CD4-positive, CD25-positive, alpha-beta regulatory T cell (primary cell): Measurements from ENCODE around the gene SMIM5. TPM values are rescaled to one million over a fixed set of nuclear protein-coding genes. Genes with fewer than 3 reads are reported as not detected.
"Not testable (repeated sequence)": the region's sequence is repeated elsewhere in the genome, so short reads cannot be mapped to it uniquely, and the experiment has no call there.

Experiments
- ATAC-seq, 2 donors: fragments of 150-1000 bp; cut with Tn5 transposase; one replicate each; pipeline ENCODE4 v1.10.0; 2021; ENCODE audit warnings: low read depth in 2 of 2, moderate number of reproducible peaks in 2 of 2, moderate library complexity in 1 of 2
- DNase-seq, 3 donors: peaks; one replicate each; pipeline versions ENCODE4 v3.0.0 to v3.0.0-alpha.2; 2012 to 2022; ENCODE audit warnings: mixed read lengths in 1 of 3
- H3K27ac ChIP-seq: one replicate; pipeline ENCODE4 v1.7.0; 2013; ENCODE audit warnings: mild to moderate bottlenecking, low read length; ENCODE audit not compliant: insufficient read depth, poor library complexity, severe bottlenecking
- H3K27me3 ChIP-seq: one replicate; pipeline ENCODE4 v1.7.0; 2013; ENCODE audit warnings: low read length; ENCODE audit not compliant: control insufficient read depth, insufficient read depth
- H3K36me3 ChIP-seq: one replicate; pipeline ENCODE4 v1.7.0; 2013; ENCODE audit warnings: mild to moderate bottlenecking, low read length, moderate library complexity; ENCODE audit not compliant: control insufficient read depth, insufficient read depth
- H3K4me1 ChIP-seq: 2 replicates; pipeline ENCODE4 v1.7.0; 2013; ENCODE audit warnings: mild to moderate bottlenecking, low read length; ENCODE audit not compliant: insufficient read depth, control insufficient read depth, poor library complexity, severe bottlenecking
- H3K4me3 ChIP-seq: one replicate; pipeline ENCODE4 v1.7.0; 2013; ENCODE audit warnings: low read depth, mild to moderate bottlenecking, low read length, moderate library complexity
- H3K9me3 ChIP-seq, 2 experiments: 1 replicate in 1 of 2; 2 replicates in 1 of 2; pipeline ENCODE4 v1.7.0; 2013; ENCODE audit warnings: low read length in 2 of 2, mild to moderate bottlenecking in 1 of 2, moderate library complexity in 1 of 2; ENCODE audit not compliant: control insufficient read depth in 2 of 2
- H3K27ac Mint-ChIP-seq, 3 donors: one replicate each; pipeline ENCODE4 v1.8.0; 2020 to 2022; ENCODE audit warnings: mild to moderate bottlenecking in 3 of 3, mixed read lengths in 3 of 3, moderate library complexity in 2 of 3
- H3K27me3 Mint-ChIP-seq: one replicate; pipeline ENCODE4 v1.8.0; 2022; ENCODE audit warnings: mild to moderate bottlenecking, mixed read lengths
- H3K36me3 Mint-ChIP-seq: one replicate; pipeline ENCODE4 v1.8.0; 2020; ENCODE audit warnings: mixed read lengths
- H3K4me1 Mint-ChIP-seq, 4 donors: one replicate each; pipeline ENCODE4 v1.8.0; 2020 to 2022; ENCODE audit warnings: mixed read lengths in 4 of 4, mild to moderate bottlenecking in 1 of 4
- H3K4me3 Mint-ChIP-seq, 4 donors: one replicate each; pipeline ENCODE4 v1.8.0; 2020 to 2022; ENCODE audit warnings: mild to moderate bottlenecking in 4 of 4, mixed read lengths in 4 of 4, moderate library complexity in 3 of 4
- H3K9me3 Mint-ChIP-seq, 7 donors: one replicate each; pipeline ENCODE4 v1.8.0; 2020 to 2022; ENCODE audit warnings: mixed read lengths in 7 of 7, mild to moderate bottlenecking in 3 of 7, moderate library complexity in 2 of 7
- polyA plus RNA-seq, 4 donors: library from polyadenylated mRNA; unstranded; fragments of 300-500 nt; fragmentation: Illumina TruSeq; gene quantifications; one replicate each; pipeline ENCODE4 v1.2.3, GENCODE V29; 2021
- total RNA-seq: library from RNA; stranded (reverse); gene quantifications from one replicate; pipeline ENCODE4 v1.2.3, GENCODE V29; 2022

The SMIM5 gene
- total and polyA plus RNA-seq, 5 donors from 2014 or later = 0.07 to 1.6 (median 0.10) TPM; not detected in 2

DNA sequence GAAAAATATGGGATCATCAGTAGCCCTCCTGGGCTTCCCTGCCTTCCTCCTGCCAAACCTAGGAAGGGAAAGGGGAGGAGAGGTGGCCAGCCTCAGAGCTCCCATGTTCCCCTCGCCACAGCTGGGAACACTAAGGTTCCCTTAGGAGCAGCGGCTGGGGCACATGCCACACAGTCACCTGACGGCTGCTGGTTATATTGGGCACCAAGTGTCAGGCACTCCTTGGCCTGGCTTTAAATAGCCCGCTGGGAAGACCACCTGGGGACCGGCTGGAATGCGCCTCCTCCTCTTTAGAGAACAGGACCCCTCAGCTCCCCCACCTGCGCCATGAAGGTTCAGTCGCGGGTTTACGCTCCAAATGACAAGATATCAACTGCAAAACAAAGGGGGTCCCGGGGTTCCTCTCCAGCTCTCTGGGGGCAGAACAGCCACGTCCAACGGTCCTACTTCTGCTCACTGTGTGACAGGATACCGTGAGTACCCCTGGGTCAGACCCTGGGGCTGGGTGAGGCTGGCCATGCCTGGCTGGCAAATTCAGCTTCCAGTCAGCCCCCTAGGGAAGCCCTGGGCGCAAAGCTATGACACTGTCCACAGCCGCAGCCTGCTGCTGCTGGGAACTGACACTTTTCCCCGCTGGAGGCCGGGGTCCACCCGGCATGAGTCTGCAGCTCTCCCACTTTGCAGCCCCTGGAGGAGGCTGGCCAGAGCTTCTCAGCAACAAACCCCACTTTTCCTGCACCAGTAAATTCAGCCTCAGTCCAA, 3.3 kb downstream of the SMIM5 start:
- peaks cover 0 to 5% (median 1%) of the 10 kb centered on the region in 4 donors for H3K4me1 Mint-ChIP-seq
- DNase-seq (no peak), ATAC-seq (no peak)
- no peak overlapping the region for H3K27ac ChIP-seq
- H3K4me1 ChIP-seq = peaks cover 10% of the 10 kb centered on the region
- no peaks in the 10 kb centered on the region for H3K36me3 Mint-ChIP-seq
- peak overlapping the region in 1 of 3 donors; percentile 83 for H3K27ac Mint-ChIP-seq
- no peaks in the 10 kb centered on the region for H3K9me3 Mint-ChIP-seq
- H3K9me3 ChIP-seq = no peaks in the 10 kb centered on the region
- no peak overlapping the region for H3K4me3 Mint-ChIP-seq
- H3K27me3 ChIP-seq = no peaks in the 10 kb centered on the region
- H3K36me3 ChIP-seq = no peaks in the 10 kb centered on the region
- no peak overlapping the region for H3K4me3 ChIP-seq
- H3K27me3 Mint-ChIP-seq = no peaks in the 10 kb centered on the region

DNA sequence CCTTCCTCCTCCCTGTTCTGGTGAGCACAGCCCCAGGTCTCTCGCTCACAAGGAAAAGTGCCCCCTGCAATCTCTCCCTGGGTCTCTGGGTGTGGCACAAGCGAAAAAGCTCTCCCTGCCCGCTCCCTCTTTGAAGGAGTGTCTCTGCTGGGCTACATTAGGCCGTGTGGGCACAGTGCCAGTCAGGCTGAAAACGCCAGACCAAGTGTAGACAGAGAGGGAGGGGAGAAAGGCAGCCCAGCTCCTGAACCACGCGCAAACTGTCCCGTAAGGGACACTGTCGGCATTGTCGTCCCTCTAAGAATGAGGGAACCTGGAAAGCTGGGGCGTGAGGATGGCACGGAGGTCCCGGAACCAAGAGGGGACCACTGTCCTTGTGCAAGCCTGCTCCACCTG, 3.9 kb downstream of the SMIM5 start:
- Mint-ChIP-seq H3K27ac (no peak overlapping the region), H3K4me1 (peaks cover 0 to 5% (median 1%) of the 10 kb centered on the region in 4 donors), H3K4me3 (no peak overlapping the region), H3K36me3 (peaks cover 4% of the 10 kb centered on the region), H3K27me3 (no peaks in the 10 kb centered on the region), H3K9me3 (no peaks in the 10 kb centered on the region)
- Histone ChIP-seq H3K9me3 (no peaks in the 10 kb centered on the region), H3K4me1 (peaks cover 10% of the 10 kb centered on the region), H3K27me3 (no peaks in the 10 kb centered on the region), H3K27ac (no peak overlapping the region), H3K4me3 (no peak overlapping the region), H3K36me3 (no peaks in the 10 kb centered on the region)
- no peak for ATAC-seq
- no peak for DNase-seq

DNA sequence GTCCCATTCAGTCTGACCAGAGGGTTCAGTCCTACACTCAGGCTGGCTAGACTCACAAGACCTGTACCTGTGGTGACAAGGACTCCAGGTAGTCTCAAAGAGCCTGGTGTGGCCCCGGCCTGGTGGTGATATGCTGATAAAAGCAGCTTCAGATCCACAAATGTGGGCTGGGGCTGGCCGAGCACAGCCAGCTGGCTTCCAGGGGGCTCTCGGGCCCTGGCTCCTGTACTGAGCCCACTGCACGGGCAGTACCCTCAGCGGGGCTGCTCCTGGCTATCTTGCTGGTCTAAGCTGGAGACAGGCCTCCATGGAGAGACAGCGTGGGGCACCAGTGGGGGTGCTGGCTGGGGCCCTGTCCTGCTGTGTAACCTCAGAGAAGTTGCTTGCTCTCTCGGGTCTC, 4.3 kb downstream of the SMIM5 start:
- Histone ChIP-seq H3K27ac (no peak overlapping the region), H3K9me3 (no peaks in the 10 kb centered on the region), H3K36me3 (no peaks in the 10 kb centered on the region), H3K4me3 (no peak overlapping the region), H3K27me3 (no peaks in the 10 kb centered on the region), H3K4me1 (peaks cover 10% of the 10 kb centered on the region)
- Mint-ChIP-seq H3K27ac (no peak overlapping the region), H3K27me3 (no peaks in the 10 kb centered on the region), H3K4me3 (no peak overlapping the region), H3K9me3 (no peaks in the 10 kb centered on the region), H3K4me1 (peaks cover 0 to 5% (median 1%) of the 10 kb centered on the region in 4 donors), H3K36me3 (peaks cover 4% of the 10 kb centered on the region)
- ATAC-seq (no peak), DNase-seq (no peak)

DNA sequence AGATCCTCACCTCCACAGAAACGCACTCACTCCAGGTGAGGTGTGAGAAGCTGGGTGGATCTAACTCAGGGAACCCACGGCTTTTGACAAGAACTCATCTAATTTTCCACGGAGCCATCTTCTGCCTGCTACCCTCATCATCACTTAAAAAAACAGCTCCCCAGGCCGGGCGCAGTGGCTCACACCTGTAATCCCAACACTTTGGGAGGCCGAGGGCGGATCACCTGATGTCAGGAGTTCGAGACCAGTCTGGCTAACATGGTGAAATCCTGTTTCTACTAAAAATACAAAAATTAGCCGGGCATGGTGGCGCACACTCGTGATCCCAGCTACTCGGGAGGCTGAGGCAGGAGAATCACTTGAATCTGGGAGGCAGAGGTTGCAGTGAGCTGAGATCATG, 4.8 kb downstream of the SMIM5 start:
- not testable (repeated sequence) for H3K36me3 Mint-ChIP-seq, H3K9me3 ChIP-seq, H3K27ac Mint-ChIP-seq, H3K4me3 ChIP-seq, H3K4me3 Mint-ChIP-seq, ATAC-seq, H3K4me1 Mint-ChIP-seq, H3K36me3 ChIP-seq, H3K9me3 Mint-ChIP-seq, H3K27ac ChIP-seq, H3K27me3 ChIP-seq, H3K4me1 ChIP-seq, DNase-seq, H3K27me3 Mint-ChIP-seq

DNA sequence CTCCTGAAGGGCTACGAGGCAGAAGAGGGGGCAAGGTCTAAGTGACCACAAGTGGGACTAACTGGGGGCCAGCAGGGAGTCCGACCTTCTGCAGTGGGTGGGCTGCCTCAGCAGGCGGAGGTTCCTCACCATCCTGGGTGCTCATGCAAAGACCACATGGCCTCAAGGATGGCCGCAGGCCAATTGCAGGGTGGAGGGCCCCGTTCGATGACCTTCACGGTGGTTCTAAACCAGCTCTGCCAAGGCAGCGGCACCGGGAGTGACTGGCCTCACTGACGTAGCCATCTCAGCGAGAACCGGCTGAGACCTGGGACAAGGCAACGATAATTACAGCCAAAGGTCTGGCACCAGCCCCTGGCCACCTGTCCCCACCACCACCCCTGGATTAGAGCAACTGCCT, 5.7 kb downstream of the SMIM5 start:
- H3K36me3 Mint-ChIP-seq = peaks cover 4% of the 10 kb centered on the region
- H3K27ac ChIP-seq = no peak overlapping the region
- H3K9me3 Mint-ChIP-seq = no peaks in the 10 kb centered on the region
- H3K27me3 ChIP-seq = no peaks in the 10 kb centered on the region
- DNase-seq = no peak
- peaks cover 0 to 1% (median under 1%) of the 10 kb centered on the region in 4 donors for H3K4me1 Mint-ChIP-seq
- no peak overlapping the region for H3K4me3 Mint-ChIP-seq
- no peak overlapping the region for H3K4me3 ChIP-seq
- no peaks in the 10 kb centered on the region for H3K4me1 ChIP-seq
- H3K27me3 Mint-ChIP-seq = no peaks in the 10 kb centered on the region
- no peaks in the 10 kb centered on the region for H3K9me3 ChIP-seq
- H3K36me3 ChIP-seq = no peaks in the 10 kb centered on the region
- ATAC-seq = no peak
- no peak overlapping the region for H3K27ac Mint-ChIP-seq

DNA sequence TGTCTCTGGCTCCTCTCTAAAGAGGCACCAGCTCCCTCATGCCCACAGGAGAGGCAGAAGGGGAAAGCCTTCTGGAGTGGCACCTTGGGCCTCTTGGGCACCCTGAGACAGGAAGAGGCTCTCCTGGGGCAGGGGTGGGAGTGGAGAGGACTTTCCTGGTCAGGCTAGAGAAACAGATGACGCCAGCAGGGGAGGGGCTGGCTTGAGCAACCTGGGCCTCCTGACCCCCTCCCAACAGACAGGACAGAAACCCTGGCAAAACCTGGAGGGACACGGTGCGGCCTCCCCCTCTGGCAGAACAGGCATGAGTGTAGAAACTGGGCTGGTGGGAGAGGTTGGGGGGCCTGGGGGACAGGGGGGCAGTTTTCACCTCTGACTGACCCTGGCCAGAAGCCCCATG, 6.1 kb downstream of the SMIM5 start:
- no peaks in the 10 kb centered on the region for H3K4me1 ChIP-seq
- H3K36me3 ChIP-seq = no peaks in the 10 kb centered on the region
- H3K9me3 ChIP-seq = no peaks in the 10 kb centered on the region
- no peak overlapping the region for H3K27ac Mint-ChIP-seq
- ATAC-seq (no peak), DNase-seq (no peak)
- H3K4me3 ChIP-seq = no peak overlapping the region
- H3K27me3 Mint-ChIP-seq = no peaks in the 10 kb centered on the region
- H3K36me3 Mint-ChIP-seq = peaks cover 4% of the 10 kb centered on the region
- no peaks in the 10 kb centered on the region for H3K27me3 ChIP-seq
- H3K4me1 Mint-ChIP-seq = no peaks in the 10 kb centered on the region
- no peak overlapping the region for H3K27ac ChIP-seq
- peaks cover 0 to 1% (median 0%) of the 10 kb centered on the region in 7 donors for H3K9me3 Mint-ChIP-seq
- no peak overlapping the region for H3K4me3 Mint-ChIP-seq

DNA sequence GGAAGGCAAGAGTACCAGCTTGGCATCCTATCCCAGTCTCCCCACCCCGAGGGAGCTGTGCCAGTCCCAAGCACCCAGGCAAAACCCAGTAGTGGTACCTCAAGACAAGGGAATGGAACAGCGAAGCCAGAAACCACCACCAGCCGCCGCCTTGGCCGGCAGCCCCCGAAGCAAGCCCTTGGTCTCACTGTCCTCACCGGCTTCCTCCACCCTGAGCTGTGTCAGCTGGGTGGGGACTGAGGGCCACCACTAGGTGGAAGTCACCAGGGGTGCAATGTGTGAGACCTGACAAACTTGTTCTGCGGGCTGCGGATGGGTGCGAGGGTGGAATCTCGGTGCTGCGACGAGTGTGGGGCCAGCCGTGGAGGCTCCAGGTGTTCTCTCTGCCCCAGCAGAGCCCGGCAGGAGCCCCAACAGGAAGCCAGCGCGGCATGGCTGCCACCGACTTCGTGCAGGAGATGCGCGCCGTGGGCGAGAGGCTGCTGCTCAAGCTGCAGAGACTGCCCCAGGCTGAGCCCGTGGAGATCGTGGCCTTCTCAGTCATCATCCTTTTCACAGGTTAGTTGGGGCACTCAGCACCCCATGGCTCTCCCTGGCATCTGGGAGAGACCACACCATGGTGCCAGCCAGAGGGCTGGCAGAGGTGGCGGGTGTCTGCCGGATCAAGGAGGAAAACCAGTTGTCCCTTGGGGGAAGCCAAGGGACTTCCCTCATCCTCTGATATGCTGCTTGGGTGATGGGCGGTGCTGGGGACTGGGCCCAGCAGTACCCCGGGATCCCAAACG, 6.7 kb downstream of the SMIM5 start:
- ATAC-seq = no peak

More for the DNA sequence above, 6.7 kb downstream of the SMIM5 start:
- no peak for DNase-seq
- Histone ChIP-seq H3K27ac (no peak overlapping the region), H3K36me3 (no peaks in the 10 kb centered on the region), H3K27me3 (no peaks in the 10 kb centered on the region), H3K4me1 (no peaks in the 10 kb centered on the region), H3K9me3 (no peaks in the 10 kb centered on the region), H3K4me3 (no peak overlapping the region)
- Mint-ChIP-seq H3K27ac (no peak overlapping the region), H3K36me3 (peaks cover 4% of the 10 kb centered on the region), H3K4me1 (no peaks in the 10 kb centered on the region), H3K9me3 (peaks cover 0 to 1% (median 0%) of the 10 kb centered on the region in 7 donors), H3K4me3 (no peak overlapping the region), H3K27me3 (no peaks in the 10 kb centered on the region)
